NT2/D1 (cell line): Measurements from ENCODE around the gene DTD1.

ENCODE experiments used
- YY1 ChIP-seq: IDR thresholded peaks from 2 replicates; pipeline ENCODE4 v1.6.1; 2011; ENCODE audit not compliant: insufficient read length, insufficient read depth
- ZNF274 ChIP-seq: IDR thresholded peaks from 2 replicates; pipeline ENCODE4 v1.6.1; 2011; ENCODE audit warnings: mild to moderate bottlenecking, low read depth, low read length

GRCh38 chr20:18621004-18621403 lies 33.1 kb downstream of the DTD1 start:
- TF ChIP-seq ZNF274 (no peak), YY1 (no peak)
